Mesangial cell (primary cell): ENCODE measurements around the gene USP11. TPM values are rescaled to one million over a fixed set of nuclear protein-coding genes. Genes with fewer than 3 reads are reported as not detected.

ENCODE experiments used
- total RNA-seq: library from RNA; depleted of rRNA; stranded (reverse); fragments of >200 nt; gene quantifications from 2 replicates; pipeline ENCODE4 v1.2.3, GENCODE V29; 2015

USP11 gene
- total RNA-seq = 38.9 and 49.7 TPM in 2 replicates

DNA sequence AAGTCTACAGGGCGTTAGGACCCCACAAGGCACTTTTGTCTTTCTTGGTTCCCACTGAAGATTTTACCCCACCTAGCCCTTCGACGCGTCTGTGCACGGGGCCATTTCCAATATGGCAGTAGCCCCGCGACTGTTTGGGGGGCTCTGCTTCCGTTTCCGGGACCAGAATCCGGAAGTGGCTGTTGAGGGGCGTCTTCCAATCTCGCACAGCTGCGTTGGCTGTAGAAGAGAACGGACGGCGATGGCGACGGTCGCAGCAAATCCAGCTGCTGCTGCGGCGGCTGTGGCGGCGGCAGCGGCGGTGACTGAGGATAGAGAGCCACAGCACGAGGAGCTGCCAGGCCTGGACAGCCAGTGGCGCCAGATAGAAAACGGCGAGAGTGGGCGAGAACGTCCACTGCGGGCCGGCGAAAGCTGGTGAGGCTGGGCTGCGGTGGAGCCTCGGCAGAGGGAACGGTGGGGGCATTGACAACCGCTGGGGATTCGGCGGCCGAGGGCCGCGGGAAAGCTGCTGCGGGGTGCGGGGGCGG, at the start of gene USP11:
USP11 (plus strand) TSS at position 207 of the 530 bp plus-strand sequence; CDS start at position 242, 35 bp downstream.

DNA sequence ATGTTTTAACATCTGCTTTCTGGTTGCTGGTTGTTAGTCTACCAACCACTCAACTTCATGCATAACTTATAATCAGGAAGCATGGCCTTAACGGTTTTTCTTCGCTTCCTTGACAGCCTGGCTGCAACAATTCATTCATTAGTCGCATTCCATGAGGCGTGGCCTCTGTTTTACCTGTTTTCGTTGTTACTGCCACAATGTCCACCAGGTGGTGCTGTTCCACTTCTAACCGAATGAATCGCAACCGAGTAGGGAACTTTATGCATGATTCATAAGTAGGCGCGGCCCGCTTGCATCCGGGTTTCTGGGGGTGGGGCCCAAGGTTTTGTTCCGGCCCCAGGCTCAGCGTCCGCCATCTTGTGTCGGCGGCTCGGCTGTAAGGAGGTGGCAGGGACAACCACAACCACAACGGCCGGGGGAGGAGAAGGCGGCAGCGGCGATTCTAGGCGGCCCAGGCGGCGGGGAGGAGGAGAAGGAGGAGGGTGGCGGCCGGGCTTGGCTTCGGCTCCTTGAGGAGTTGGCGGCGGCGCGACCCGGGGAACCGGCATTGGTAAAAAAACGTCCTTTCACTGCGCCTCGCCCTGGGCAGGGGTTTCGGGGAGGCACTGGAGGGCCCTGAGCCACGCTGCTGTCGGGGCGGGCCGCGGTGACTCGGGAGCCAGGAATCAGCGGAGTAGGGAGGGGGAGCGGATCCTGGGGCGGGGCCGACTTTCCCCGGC, 39.2 kb upstream of the USP11 start, which contains the start of gene UBA1:
UBA1 (plus strand) TSS at position 355 of the 719 bp plus-strand sequence. CDS start 4,974 bp downstream, outside the sequence.

GRCh38 chrX:47218280-47218919, 14.4 kb upstream of the USP11 start, which contains the start of gene CDK16:
Gene CDK16, plus strand, starts transcription at chrX:47218681. Its CDS starts 4,877 bp downstream, at chrX:47223558.

Other genes with a start within 250 kb of the USP11 start
- 1.1 and 2.7 TPM in 2 replicates for gene RGN, start 154.6 kb upstream of the USP11 start, total RNA-seq
- gene NDUFB11, start 88.3 kb upstream of the USP11 start, total RNA-seq = 70.7 and 84.9 TPM in 2 replicates
- gene RBM10, start 87.8 kb upstream of the USP11 start, total RNA-seq = 41.1 and 55.9 TPM in 2 replicates
- 218 and 285 TPM in 2 replicates for gene UBA1, start 39.2 kb upstream of the USP11 start, total RNA-seq
- 133 and 154 TPM in 2 replicates for gene CDK16, start 14.3 kb upstream of the USP11 start, total RNA-seq
- 0.13 and 0.33 TPM in 2 replicates for gene ZNF157, start 137.6 kb downstream of the USP11 start, total RNA-seq